Colonic mucosa (tissue), 4 donors: Measurements from ENCODE around the gene LDLRAD3. TPM values are rescaled to one million over a fixed set of nuclear protein-coding genes. Genes with fewer than 3 reads are reported as not detected.
"Not testable (repeated sequence)": the region's sequence is repeated elsewhere in the genome, so short reads cannot be mapped to it uniquely, and the experiment has no call there.

Experiments
- DNase-seq: peaks from one replicate; pipeline ENCODE4 v3.0.0-alpha.2; 2020
- H3K27ac ChIP-seq: fragments of 200-600 bp; one replicate; pipeline ENCODE4 v1.8.0; 2021
- H3K27me3 ChIP-seq: fragments of 200-600 bp; one replicate; pipeline ENCODE4 v1.8.0; 2021
- H3K36me3 ChIP-seq: fragments of 200-600 bp; one replicate; pipeline ENCODE4 v1.8.0; 2021
- H3K4me1 ChIP-seq: fragments of 200-600 bp; one replicate; pipeline ENCODE4 v1.8.0; 2021; ENCODE audit warnings: mild to moderate bottlenecking
- H3K4me3 ChIP-seq: fragments of 200-600 bp; one replicate; pipeline ENCODE4 v1.8.0; 2021
- H3K9ac ChIP-seq, 2 donors: one replicate each; pipeline ENCODE4 v1.7.0; 2013; ENCODE audit warnings: control low read depth in 2 of 2, low read depth in 2 of 2, low read length in 2 of 2
- H3K9me3 ChIP-seq: fragments of 200-600 bp; one replicate; pipeline ENCODE4 v1.8.0; 2021
- CTCF ChIP-seq: fragments of 200-600 bp; IDR thresholded peaks from one replicate; pipeline ENCODE4 v1.8.0; 2022; ENCODE audit warnings: antibody characterized with exemption, mild to moderate bottlenecking
- intact Hi-C: fragments of 100-400 bp; cut with DNase I; formaldehyde crosslinking; loops from one replicate; pipeline ENCODE4 v1.14.1; 2022
- total RNA-seq, 2 donors: library from RNA; stranded (reverse); fragmentation: NEBNext Ultra II Directional in 1 of 2; extraction: Animal tissue kit (Norgen Biotek cat#: 25700) in 1 of 2; gene quantifications; one replicate each; pipeline ENCODE4 v1.2.1, GENCODE V29; 2021
- donor health status: healthy.
- donor health status: DM: no; HTN: no; CAD: no.
- donor health status: DM: no; HTN: no; CAD: no.

The LDLRAD3 gene
- total RNA-seq, 2 donors from 2014 or later, result 1.9 to 2.9 TPM

DNA sequence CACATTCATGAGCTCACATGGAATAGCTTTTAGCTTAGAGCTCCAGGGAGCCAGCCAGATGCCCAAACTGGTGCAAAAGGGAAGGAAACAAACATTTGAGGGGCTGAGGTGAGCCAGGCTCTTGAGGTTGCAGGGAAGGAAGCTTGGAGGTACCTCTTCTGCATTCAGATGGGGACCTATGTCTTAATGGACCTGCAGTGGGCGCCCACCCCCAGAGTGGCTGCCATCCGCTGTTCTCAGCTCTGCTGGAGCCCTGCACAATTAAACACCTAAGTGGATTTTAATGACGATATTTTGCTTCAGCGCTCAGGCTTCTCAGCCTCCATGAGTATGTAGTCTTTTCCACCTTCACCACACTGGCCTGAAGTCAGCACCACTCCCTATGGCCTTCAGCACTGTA is 100.8 kb downstream of the LDLRAD3 start:
- H3K4me1 ChIP-seq, result no peaks in the 10 kb centered on the region
- H3K9ac ChIP-seq, result no peak overlapping the region
- no peaks in the 10 kb centered on the region for H3K36me3 ChIP-seq
- no peak overlapping the region for H3K27ac ChIP-seq
- DNase-seq, result no peak
- H3K4me3 ChIP-seq, result no peak overlapping the region
- H3K27me3 ChIP-seq, result no peaks in the 10 kb centered on the region
- no peak for TF ChIP-seq CTCF
- no peaks in the 10 kb centered on the region for H3K9me3 ChIP-seq
- intact Hi-C loops, result loop anchor here (10.0 kb wide), 1 partner anchor 220 kb away; no protein-coding TSS in a partner anchor

DNA sequence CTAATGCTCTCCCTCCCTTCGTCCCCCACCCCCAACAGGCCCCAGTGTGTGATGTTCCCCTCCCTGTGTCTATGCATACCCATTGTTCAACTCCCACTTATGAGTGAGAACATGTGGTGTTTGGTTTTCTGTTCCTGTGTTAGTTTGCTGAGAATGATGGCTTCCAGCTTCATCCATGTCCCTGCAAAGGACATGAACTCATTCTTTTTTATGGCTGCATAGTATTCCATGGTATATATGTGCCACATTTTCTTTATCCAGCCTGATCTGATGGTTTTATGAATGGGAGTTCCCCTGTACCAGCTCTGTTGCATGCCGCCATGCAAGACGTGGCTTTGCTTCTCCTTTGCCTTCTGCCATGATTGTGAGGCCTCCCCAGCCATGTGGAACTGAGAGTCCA is 102.1 kb downstream of the LDLRAD3 start:
- not testable (repeated sequence) for H3K9me3 ChIP-seq, DNase-seq, H3K27ac ChIP-seq, H3K4me1 ChIP-seq, H3K9ac ChIP-seq, H3K4me3 ChIP-seq, H3K27me3 ChIP-seq, H3K36me3 ChIP-seq
- intact Hi-C loops, result loop anchor here (10.0 kb wide), 1 partner anchor 219 kb away; no protein-coding TSS in a partner anchor

DNA sequence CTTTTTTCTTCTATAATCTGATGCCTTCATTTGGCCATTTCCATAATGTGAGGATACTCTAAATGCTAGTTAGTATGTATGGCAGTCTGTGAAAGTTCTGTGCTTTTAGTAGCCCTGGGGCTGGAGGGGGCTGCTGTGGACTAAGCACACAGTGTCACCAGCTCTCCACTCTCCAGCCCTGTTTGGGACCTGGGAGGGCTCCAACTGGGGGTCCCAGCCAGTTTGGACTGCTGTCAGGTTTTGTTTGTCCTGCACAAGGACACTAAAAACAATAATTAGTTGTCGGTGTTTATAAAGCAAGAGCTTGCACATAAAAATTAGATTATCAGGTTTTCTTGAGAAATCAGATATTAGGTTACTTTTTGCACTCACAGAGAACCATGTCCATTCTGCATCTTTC is 103.1 kb downstream of the LDLRAD3 start:
- Histone ChIP-seq H3K27ac (no peak overlapping the region), H3K9ac (no peak overlapping the region), H3K4me1 (no peaks in the 10 kb centered on the region), H3K27me3 (no peaks in the 10 kb centered on the region), H3K36me3 (no peaks in the 10 kb centered on the region), H3K4me3 (no peak overlapping the region), H3K9me3 (no peaks in the 10 kb centered on the region)
- TF ChIP-seq CTCF, result no peak
- intact Hi-C loops, result loop anchor here (10.0 kb wide), 1 partner anchor 218 kb away; no protein-coding TSS in a partner anchor
- no peak for DNase-seq

GRCh38 chr11:36047344-36047743 is 103.5 kb downstream of the LDLRAD3 start:
- H3K4me1 ChIP-seq, result no peaks in the 10 kb centered on the region
- H3K27me3 ChIP-seq, result no peaks in the 10 kb centered on the region
- H3K27ac ChIP-seq, result no peak overlapping the region
- intact Hi-C loops, result loop anchor here (10.0 kb wide), 1 partner anchor 217 kb away; no protein-coding TSS in a partner anchor
- H3K36me3 ChIP-seq, result no peaks in the 10 kb centered on the region
- no peak for DNase-seq
- no peak overlapping the region for H3K9ac ChIP-seq
- no peak overlapping the region for H3K4me3 ChIP-seq
- TF ChIP-seq CTCF, result no peak
- no peaks in the 10 kb centered on the region for H3K9me3 ChIP-seq

DNA sequence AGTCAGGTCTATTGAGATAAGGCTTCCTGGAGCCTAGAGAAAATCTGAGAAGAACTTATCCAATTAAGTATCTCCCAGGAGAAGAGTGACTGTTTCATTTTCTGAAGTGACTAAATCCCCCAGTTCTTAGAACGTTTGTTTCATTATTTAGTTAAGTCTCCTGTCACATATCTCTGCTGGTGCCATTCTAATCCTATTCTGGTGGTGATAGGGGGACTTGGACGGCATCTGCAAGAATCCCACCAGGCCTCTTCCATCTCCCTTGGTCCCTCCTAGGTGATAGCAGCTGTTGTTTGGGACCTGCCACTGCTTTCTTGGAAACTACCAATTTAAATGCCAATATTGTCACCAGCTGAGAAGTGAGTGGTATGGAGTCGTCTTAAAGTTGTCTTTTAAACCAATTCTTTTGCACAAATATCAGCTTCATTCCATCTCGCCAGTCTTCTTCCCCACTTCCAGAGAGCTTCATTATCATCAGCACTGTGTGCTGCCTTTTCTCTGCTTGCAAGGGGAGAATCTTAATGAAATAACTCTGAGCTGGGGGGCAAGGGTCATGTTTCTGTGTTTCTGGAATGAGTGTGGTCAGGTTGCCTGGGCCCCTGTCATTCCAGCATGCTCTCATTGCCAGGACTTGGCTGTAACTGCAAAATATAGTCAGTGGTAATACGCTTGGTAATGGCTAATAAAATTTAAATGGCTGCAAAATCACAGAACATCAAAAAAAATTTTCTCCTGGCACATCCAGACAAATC is 104.8 kb downstream of the LDLRAD3 start:
- H3K4me3 ChIP-seq, result no peak overlapping the region
- H3K9ac ChIP-seq, result no peak overlapping the region
- H3K36me3 ChIP-seq, result no peaks in the 10 kb centered on the region
- no peaks in the 10 kb centered on the region for H3K27me3 ChIP-seq
- H3K27ac ChIP-seq, result no peak overlapping the region
- no peaks in the 10 kb centered on the region for H3K4me1 ChIP-seq
- intact Hi-C loops, result loop anchor here (10.0 kb wide), 1 partner anchor 216 kb away; no protein-coding TSS in a partner anchor
- no peak for DNase-seq
- H3K9me3 ChIP-seq, result no peaks in the 10 kb centered on the region
- no peak for TF ChIP-seq CTCF
